H9 (cell line): ENCODE results near the gene CDKN2D. TPM values are rescaled to one million over a fixed set of nuclear protein-coding genes. Genes with fewer than 3 reads are reported as not detected.

Experiments used
- DNase-seq: peaks from one replicate; pipeline ENCODE4 v3.0.0-alpha.2; 2017
- H2AFZ ChIP-seq: one replicate; pipeline ENCODE4 v1.6.1; 2013; ENCODE audit warnings: mild to moderate bottlenecking, low read length, control low read depth, moderate library complexity
- H2AK5ac ChIP-seq: 2 replicates; pipeline ENCODE4 v1.6.1; 2013; ENCODE audit warnings: low read length, control low read depth, mixed read lengths; ENCODE audit not compliant: insufficient read length
- H2BK120ac ChIP-seq: one replicate; pipeline ENCODE4 v1.6.1; 2013; ENCODE audit warnings: low read depth, mild to moderate bottlenecking, low read length, control low read depth, inconsistent platforms; ENCODE audit not compliant: poor library complexity, severe bottlenecking
- H2BK12ac ChIP-seq: 2 replicates; pipeline ENCODE4 v1.6.1; 2013; ENCODE audit warnings: low read length, control low read depth, mixed read lengths, low read depth; ENCODE audit not compliant: insufficient read length
- H2BK15ac ChIP-seq: 2 replicates; pipeline ENCODE4 v1.6.1; 2013; ENCODE audit warnings: low read depth, low read length, control low read depth
- H2BK20ac ChIP-seq: one replicate; pipeline ENCODE4 v1.6.1; 2013; ENCODE audit warnings: low read depth, mild to moderate bottlenecking, low read length, control low read depth, inconsistent platforms; ENCODE audit not compliant: poor library complexity, severe bottlenecking
- H2BK5ac ChIP-seq: 2 replicates; pipeline ENCODE4 v1.6.1; 2013; ENCODE audit warnings: low read length, control low read depth, mixed read lengths; ENCODE audit not compliant: insufficient read length
- H3K14ac ChIP-seq: 2 replicates; pipeline ENCODE4 v1.6.1; 2013; ENCODE audit warnings: low read length, control low read depth; ENCODE audit not compliant: insufficient read depth
- H3K18ac ChIP-seq: 2 replicates; pipeline ENCODE4 v1.6.1; 2013; ENCODE audit warnings: low read depth, mild to moderate bottlenecking, mixed read lengths, low read length, control low read depth; ENCODE audit not compliant: insufficient read length
- H3K23ac ChIP-seq: 2 replicates; pipeline ENCODE4 v1.6.1; 2013; ENCODE audit warnings: low read length, control low read depth, mixed read lengths, low read depth; ENCODE audit not compliant: insufficient read length
- H3K23me2 ChIP-seq: 2 replicates; pipeline ENCODE4 v1.6.1; 2013; ENCODE audit warnings: low read depth, mild to moderate bottlenecking, mixed read lengths, low read length, control low read depth; ENCODE audit not compliant: insufficient read length, poor library complexity, severe bottlenecking
- H3K27ac ChIP-seq: 2 replicates; pipeline ENCODE4 v1.5.1; 2013; ENCODE audit warnings: low read length, control low read depth, mixed read lengths, low read depth; ENCODE audit not compliant: insufficient read length
- H3K27me3 ChIP-seq: 2 replicates; pipeline ENCODE4 v1.6.1; 2013; ENCODE audit warnings: low read length, control low read depth, inconsistent platforms; ENCODE audit not compliant: insufficient read depth
- H3K4ac ChIP-seq: 2 replicates; pipeline ENCODE4 v1.6.1; 2013; ENCODE audit warnings: low read depth, mild to moderate bottlenecking, control low read depth, inconsistent platforms, low read length, moderate library complexity
- H3K4me1 ChIP-seq: 2 replicates; pipeline ENCODE4 v1.6.1; 2013; ENCODE audit warnings: low read length, control low read depth, inconsistent platforms; ENCODE audit not compliant: insufficient read depth
- H3K4me2 ChIP-seq: 2 replicates; pipeline ENCODE4 v1.6.1; 2013; ENCODE audit warnings: low read length, control low read depth, mixed read lengths; ENCODE audit not compliant: insufficient read length, insufficient read depth
- H3K56ac ChIP-seq: 2 replicates; pipeline ENCODE4 v1.6.1; 2013; ENCODE audit warnings: low read depth, mild to moderate bottlenecking, mixed read lengths, low read length, control low read depth; ENCODE audit not compliant: insufficient read length
- H3K79me1 ChIP-seq: 2 replicates; pipeline ENCODE4 v1.6.1; 2013; ENCODE audit warnings: low read depth, mild to moderate bottlenecking, moderate library complexity, low read length, control low read depth, inconsistent platforms; ENCODE audit not compliant: insufficient read depth, poor library complexity, severe bottlenecking
- H3K79me2 ChIP-seq: 2 replicates; pipeline ENCODE4 v1.6.1; 2013; ENCODE audit warnings: low read length, control low read depth, inconsistent platforms; ENCODE audit not compliant: insufficient read depth
- H3K9ac ChIP-seq: 2 replicates; pipeline ENCODE4 v1.6.1; 2013; ENCODE audit warnings: low read length, control low read depth, mixed read lengths; ENCODE audit not compliant: insufficient read length; ENCODE audit errors: extremely low read depth
- H3K9me3 ChIP-seq: one replicate; pipeline ENCODE4 v1.6.1; 2013; ENCODE audit warnings: low read depth, low read length, inconsistent platforms; ENCODE audit not compliant: control insufficient read depth
- H3T11ph ChIP-seq: one replicate; pipeline ENCODE4 v1.6.1; 2013; ENCODE audit warnings: mild to moderate bottlenecking, low read length, control low read depth, inconsistent platforms
- H4K20me1 ChIP-seq: one replicate; pipeline ENCODE4 v1.6.1; 2013; ENCODE audit not compliant: control insufficient read depth, insufficient read length, insufficient read depth
- H4K5ac ChIP-seq: 2 replicates; pipeline ENCODE4 v1.6.1; 2013; ENCODE audit warnings: low read depth, mild to moderate bottlenecking, mixed read lengths, low read length, control low read depth; ENCODE audit not compliant: insufficient read length
- H4K8ac ChIP-seq: replicated peaks from 2 replicates; pipeline ENCODE4 v1.6.1; 2013; ENCODE audit warnings: low read length, control low read depth, mixed read lengths, low read depth; ENCODE audit not compliant: insufficient read length
- H4K91ac ChIP-seq: 2 replicates; pipeline ENCODE4 v1.6.1; 2013; ENCODE audit warnings: low read depth, mild to moderate bottlenecking, moderate library complexity, mixed read lengths, low read length, control low read depth; ENCODE audit not compliant: insufficient read length
- H3K27ac Mint-ChIP-seq, 3 experiments: 2 replicates in 2 of 3; 3 replicates in 1 of 3; pipeline ENCODE4 v1.8.0; 2020 to 2021; ENCODE audit warnings: mixed read lengths in 3 of 3, mild to moderate bottlenecking in 1 of 3, moderate library complexity in 1 of 3
- H3K27me3 Mint-ChIP-seq: 2 replicates; pipeline ENCODE4 v1.8.0; 2021; ENCODE audit warnings: low read depth, mild to moderate bottlenecking, moderate library complexity, mixed read lengths
- H3K36me3 Mint-ChIP-seq, 3 experiments: 2 replicates in 2 of 3; 3 replicates in 1 of 3; pipeline ENCODE4 v1.8.0; 2020 to 2021; ENCODE audit warnings: low read depth in 3 of 3, mixed read lengths in 3 of 3; ENCODE audit not compliant: insufficient read depth in 1 of 3
- H3K4me1 Mint-ChIP-seq, 2 experiments: 2 replicates each; pipeline ENCODE4 v1.8.0; 2020; ENCODE audit warnings: mixed read lengths in 2 of 2
- H3K4me3 Mint-ChIP-seq, 2 experiments: 2 replicates in 1 of 2; 3 replicates in 1 of 2; pipeline ENCODE4 v1.8.0; 2020 to 2021; ENCODE audit warnings: mild to moderate bottlenecking in 2 of 2, mixed read lengths in 2 of 2, moderate library complexity in 1 of 2
- H3K9me3 Mint-ChIP-seq, 2 experiments: 2 replicates in 1 of 2; 3 replicates in 1 of 2; pipeline ENCODE4 v1.8.0; 2020; ENCODE audit warnings: mild to moderate bottlenecking in 2 of 2, mixed read lengths in 2 of 2, moderate library complexity in 1 of 2
- CTCF ChIP-seq: fragments of 200-600 bp; sonication (generic); conservative IDR thresholded peaks from 3 replicates; pipeline ENCODE4 v1.8.0; 2021; ENCODE audit warnings: antibody characterized with exemption, mild to moderate bottlenecking
- WGBS: extraction: QIAGEN DNeasy Blood & Tissue Kit; methylation state at CpG from one replicate; pipeline ENCODE4 v1.1.7; 2013; ENCODE audit warnings: missing lambda C conversion rate, low lambda C conversion rate, mixed read lengths; ENCODE audit not compliant: insufficient read length; ENCODE audit errors: extremely low coverage; 5-methylcytosine and 5-hydroxymethylcytosine counted together
- total RNA-seq: library from RNA; stranded (reverse); gene quantifications from 2 replicates; pipeline ENCODE4 v1.2.1, GENCODE V29; 2021

Gene CDKN2D
- total RNA-seq, 1 experiment from 2014 or later: 2.8 TPM

GRCh38 chr19:10538204-10538983 is 30.4 kb downstream of the CDKN2D start:
- Histone ChIP-seq H3K23ac (no peak overlapping the region), H3K4me1 (no peaks in the 10 kb centered on the region), H3K79me2 (no peaks in the 10 kb centered on the region), H3K4me2 (no peak overlapping the region), H2BK5ac (no peak overlapping the region), H3K9ac (no peak overlapping the region), H2BK12ac (no peak overlapping the region), H4K8ac (no peak overlapping the region), H4K20me1 (no peaks in the 10 kb centered on the region), H3T11ph (no peak overlapping the region), H3K27me3 (no peaks in the 10 kb centered on the region), H2BK15ac (no peak overlapping the region), H3K14ac (no peak overlapping the region), H3K18ac (no peak overlapping the region), H2AFZ (no peak overlapping the region), H3K27ac (no peak overlapping the region), H2BK120ac (no peak overlapping the region), H2AK5ac (no peak overlapping the region), H3K23me2 (no peaks in the 10 kb centered on the region), H3K4ac (no peak overlapping the region), H4K91ac (no peak overlapping the region), H3K56ac (no peak overlapping the region), H3K79me1 (no peaks in the 10 kb centered on the region), H3K9me3 (no peaks in the 10 kb centered on the region), H4K5ac (no peak overlapping the region), H2BK20ac (no peak overlapping the region)
- peaks cover 2 to 3% of the 10 kb centered on the region in 2 experiments for H3K4me1 Mint-ChIP-seq
- TF ChIP-seq CTCF: no peak
- H3K4me3 Mint-ChIP-seq: no peak overlapping the region
- peaks cover 15% of the 10 kb centered on the region for H3K27me3 Mint-ChIP-seq
- H3K9me3 Mint-ChIP-seq: no peaks in the 10 kb centered on the region
- no peak for DNase-seq
- WGBS: no CpG with 5 or more reads among the region's 20 CpGs
- H3K36me3 Mint-ChIP-seq: no peaks in the 10 kb centered on the region
- no peak overlapping the region; a peak in 1 of 7 replicates for H3K27ac Mint-ChIP-seq
